Gastroesophageal sphincter (tissue), 3 donors: ENCODE results near the gene NAP1L4.

ENCODE experiments used
- CTCF ChIP-seq, 4 experiments: fragments of 200-600 bp in 2 of 4; fragments of 450-650 bp in 2 of 4; sonication (generic) in 1 of 4; IDR thresholded peaks; one replicate each; pipeline ENCODE4 v1.5.1; 2017 to 2019; ENCODE audit warnings: antibody characterized with exemption in 4 of 4, mild to moderate bottlenecking in 2 of 4, moderate library complexity in 2 of 4
- EP300 ChIP-seq: sonication (generic); formaldehyde crosslinking; IDR thresholded peaks from one replicate; pipeline ENCODE4 v1.6.1; 2017; ENCODE audit warnings: antibody characterized with exemption, mild to moderate bottlenecking
- POLR2A ChIP-seq, 2 donors: fragments of 450-650 bp; IDR thresholded peaks; one replicate each; pipeline ENCODE4 v1.6.1; 2017; ENCODE audit warnings: antibody characterized with exemption in 2 of 2, mild to moderate bottlenecking in 2 of 2, moderate library complexity in 1 of 2
- POLR2AphosphoS5 ChIP-seq: sonication (generic); formaldehyde crosslinking; IDR thresholded peaks from one replicate; pipeline ENCODE4 v1.6.1; 2017; ENCODE audit warnings: antibody characterized with exemption

GRCh38 chr11:3021125-3021524, 29.0 kb upstream of the NAP1L4 start:
- TF ChIP-seq CTCF (IDR thresholded peaks at IDR 0.05) (peak in 2 of 4 experiments; percentile 27 to 55), POLR2A (IDR thresholded peaks at IDR 0.05) (no peak), POLR2AphosphoS5 (no peak), EP300 (no peak)
